Keratinocyte (primary cell): ENCODE measurements around the gene LIN28A. TPM values are rescaled to one million over a fixed set of nuclear protein-coding genes. Genes with fewer than 3 reads are reported as not detected.

ENCODE experiments used
- DNase-seq: peaks from one replicate; pipeline ENCODE4 v3.0.0-alpha.2; 2011; ENCODE audit warnings: low read depth, missing footprints, low spot score
- FAIRE-seq: peaks from 2 replicates; lab custom pipeline; 2011; peaks lifted over from hg19 to GRCh38; lab: Jason Lieb, UNC
- H2AFZ ChIP-seq: 2 replicates; pipeline ENCODE4 v1.6.0; 2012; ENCODE audit warnings: low read length, control low read depth, inconsistent platforms; ENCODE audit not compliant: control insufficient read depth
- H3K27ac ChIP-seq: 2 replicates; pipeline ENCODE4 v1.5.1; 2011; ENCODE audit warnings: low read length; ENCODE audit not compliant: control insufficient read depth, insufficient read depth
- H3K27me3 ChIP-seq: 3 replicates; pipeline ENCODE4 v1.6.0; 2011; ENCODE audit warnings: low read length; ENCODE audit not compliant: control insufficient read depth, insufficient read depth; ENCODE audit errors: extremely low read depth
- H3K36me3 ChIP-seq, 2 experiments: 2 replicates in 1 of 2; 3 replicates in 1 of 2; pipeline ENCODE4 v1.5.1; 2011; ENCODE audit warnings: low read length in 2 of 2, mild to moderate bottlenecking in 1 of 2; ENCODE audit not compliant: control insufficient read depth in 2 of 2, insufficient read depth in 2 of 2; ENCODE audit errors: extremely low read depth in 1 of 2
- H3K4me1 ChIP-seq: 3 replicates; pipeline ENCODE4 v1.5.1; 2011; ENCODE audit warnings: low read length; ENCODE audit not compliant: control insufficient read depth, insufficient read depth; ENCODE audit errors: extremely low read depth
- H3K4me2 ChIP-seq: 3 replicates; pipeline ENCODE4 v1.6.0; 2011; ENCODE audit warnings: low read depth, low read length; ENCODE audit not compliant: control insufficient read depth, insufficient read depth; ENCODE audit errors: extremely low read depth
- H3K4me3 ChIP-seq, 3 experiments: fragments of 200-600 bp in 1 of 3; sonication (generic) in 1 of 3; 2 replicates in 2 of 3; 3 replicates in 1 of 3; pipeline ENCODE4 v1.5.1; 2011 to 2016; ENCODE audit warnings: low read length in 3 of 3, mild to moderate bottlenecking in 3 of 3, control low read depth in 2 of 3, inconsistent platforms in 1 of 3, low read depth in 1 of 3, mixed read lengths in 1 of 3, mixed run types in 1 of 3, moderate library complexity in 1 of 3; ENCODE audit not compliant: control insufficient read depth in 2 of 3, insufficient read depth in 2 of 3; ENCODE audit errors: extremely low read depth in 1 of 3
- H3K79me2 ChIP-seq: 2 replicates; pipeline ENCODE4 v1.6.0; 2012; ENCODE audit warnings: low read length; ENCODE audit not compliant: control insufficient read depth, insufficient read depth
- H3K9ac ChIP-seq: 3 replicates; pipeline ENCODE4 v1.6.0; 2011; ENCODE audit warnings: low read length; ENCODE audit not compliant: control insufficient read depth, insufficient read depth; ENCODE audit errors: extremely low read depth
- H3K9me1 ChIP-seq: 3 replicates; pipeline ENCODE4 v1.6.0; 2011; ENCODE audit warnings: low read length; ENCODE audit not compliant: control insufficient read depth, insufficient read depth; ENCODE audit errors: extremely low read depth
- H3K9me3 ChIP-seq: 2 replicates; pipeline ENCODE4 v1.5.1; 2012; ENCODE audit warnings: low read depth, low read length; ENCODE audit not compliant: control insufficient read depth
- H4K20me1 ChIP-seq: 3 replicates; pipeline ENCODE4 v1.6.0; 2011; ENCODE audit warnings: low read length; ENCODE audit not compliant: control insufficient read depth, insufficient read depth; ENCODE audit errors: extremely low read depth
- EZH2 ChIP-seq: IDR thresholded peaks from one replicate; pipeline ENCODE4 v1.6.1; 2012; ENCODE audit warnings: inconsistent platforms, mild to moderate bottlenecking, low read length, moderate library complexity
- dilution Hi-C: fragments of 300-500 bp; cut with MboI; formaldehyde crosslinking; loops from one replicate; pipeline ENCODE4 v1.7.0; 2020; ENCODE audit warnings: low sequenced_read_pairs; ENCODE audit not compliant: extremely low pct_ligation_motif_present
- polyA plus RNA-seq, 5 experiments: library from polyadenylated mRNA; depleted of rRNA in 3 of 5; stranded (reverse) in 3 of 5; stranded (forward) in 1 of 5; unstranded in 1 of 5; fragments of >200 nt; gene quantifications; 1 replicate in 1 of 5; 2 replicates in 3 of 5; 3 replicates in 1 of 5; pipeline versions ENCODE4 v1.2.1 to v1.2.3, GENCODE V29; 2011 to 2012; ENCODE audit warnings: missing spikeins in 2 of 5, low read depth in 1 of 5, low replicate concordance in 1 of 5
- TF ChIP-seq, protein P1 (sequence below), 3 experiments: IDR thresholded peaks in 1 of 3; conservative IDR thresholded peaks in 1 of 3; optimal IDR thresholded peaks in 1 of 3; 2 replicates in 2 of 3; 3 replicates in 1 of 3; pipeline versions ENCODE3 to v1.5.1; 2011; ENCODE audit warnings: low read length in 3 of 3, mild to moderate bottlenecking in 3 of 3, moderate library complexity in 2 of 3, control low read depth in 1 of 3, inconsistent platforms in 1 of 3; ENCODE audit not compliant: insufficient read depth in 2 of 3; ENCODE audit errors: extremely low read depth in 1 of 3

The LIN28A gene
- polyA plus RNA-seq, 1 donor (not counting 4 experiments of a cell fraction or from before 2014, with no cell fraction given), result not detected

DNA sequence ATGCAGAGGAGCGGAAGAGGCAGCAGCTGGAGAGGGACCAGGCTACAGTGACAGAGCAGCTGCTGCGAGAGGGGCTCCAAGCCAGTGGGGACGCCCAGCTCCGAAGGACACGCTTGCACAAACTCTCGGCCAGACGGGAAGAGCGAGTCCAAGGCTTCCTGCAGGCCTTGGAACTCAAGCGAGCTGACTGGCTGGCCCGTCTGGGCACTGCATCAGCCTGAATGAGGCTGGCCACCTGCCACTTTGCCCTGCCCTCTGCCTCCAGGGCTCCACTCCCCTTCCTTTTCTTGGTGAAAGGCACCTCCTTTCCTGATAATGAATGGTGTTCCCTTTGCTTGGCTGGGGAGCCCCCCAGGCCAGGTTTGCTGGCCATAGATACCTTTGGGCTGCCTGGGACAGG is 58.3 kb downstream of the LIN28A start:
- peaks cover 15% of the 10 kb centered on the region for H4K20me1 ChIP-seq

DNA sequence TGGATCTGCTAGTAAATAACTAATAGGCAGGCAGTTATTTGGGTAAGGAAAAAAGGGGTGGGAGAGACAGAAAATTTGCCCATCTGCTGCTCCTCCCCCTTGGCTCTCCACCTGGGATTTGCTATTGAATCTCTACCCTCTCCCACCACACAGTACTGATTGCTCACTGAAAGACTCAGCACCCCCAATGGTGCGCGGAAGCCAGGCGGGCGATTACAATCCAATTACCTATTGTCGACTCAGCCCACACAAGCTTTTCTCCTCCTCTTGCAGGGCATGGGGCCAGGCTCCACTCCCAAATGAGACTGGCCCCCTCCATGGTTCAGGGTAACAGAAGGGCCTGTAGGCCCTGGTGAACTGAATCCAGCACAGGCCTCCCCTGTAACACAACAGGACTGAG is 58.9 kb downstream of the LIN28A start:
- DNase-seq (no peak), FAIRE-seq (no peak)
- no peaks in the 10 kb centered on the region for H3K27me3 ChIP-seq
- dilution Hi-C loops, result no loop called here
- H3K9me3 ChIP-seq, result no peaks in the 10 kb centered on the region
- H3K36me3 ChIP-seq, result peaks cover 29 to 33% of the 10 kb centered on the region in 2 experiments
- no peak overlapping the region for H3K9ac ChIP-seq
- peaks cover 13% of the 10 kb centered on the region for H3K79me2 ChIP-seq
- TF ChIP-seq, protein P1, sequence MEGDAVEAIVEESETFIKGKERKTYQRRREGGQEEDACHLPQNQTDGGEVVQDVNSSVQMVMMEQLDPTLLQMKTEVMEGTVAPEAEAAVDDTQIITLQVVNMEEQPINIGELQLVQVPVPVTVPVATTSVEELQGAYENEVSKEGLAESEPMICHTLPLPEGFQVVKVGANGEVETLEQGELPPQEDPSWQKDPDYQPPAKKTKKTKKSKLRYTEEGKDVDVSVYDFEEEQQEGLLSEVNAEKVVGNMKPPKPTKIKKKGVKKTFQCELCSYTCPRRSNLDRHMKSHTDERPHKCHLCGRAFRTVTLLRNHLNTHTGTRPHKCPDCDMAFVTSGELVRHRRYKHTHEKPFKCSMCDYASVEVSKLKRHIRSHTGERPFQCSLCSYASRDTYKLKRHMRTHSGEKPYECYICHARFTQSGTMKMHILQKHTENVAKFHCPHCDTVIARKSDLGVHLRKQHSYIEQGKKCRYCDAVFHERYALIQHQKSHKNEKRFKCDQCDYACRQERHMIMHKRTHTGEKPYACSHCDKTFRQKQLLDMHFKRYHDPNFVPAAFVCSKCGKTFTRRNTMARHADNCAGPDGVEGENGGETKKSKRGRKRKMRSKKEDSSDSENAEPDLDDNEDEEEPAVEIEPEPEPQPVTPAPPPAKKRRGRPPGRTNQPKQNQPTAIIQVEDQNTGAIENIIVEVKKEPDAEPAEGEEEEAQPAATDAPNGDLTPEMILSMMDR (optimal IDR thresholded peaks at IDR 0.05 in 1 of 3, IDR thresholded peaks at IDR 0.05 in 1 of 3, conservative IDR thresholded peaks at IDR 0.05 in 1 of 3; ENCODE audit: extremely low read depth in 1 of 3, insufficient read depth in 2 of 3, low read length in 3 of 3), result no peak
- TF ChIP-seq EZH2, result no peak
- H3K4me1 ChIP-seq, result peaks cover 50% of the 10 kb centered on the region
- H3K4me2 ChIP-seq, result peak overlapping the region; percentile 85
- peaks cover 3% of the 10 kb centered on the region for H3K9me1 ChIP-seq
- no peak overlapping the region for H3K4me3 ChIP-seq
- no peak overlapping the region for H2AFZ ChIP-seq
- H4K20me1 ChIP-seq, result peaks cover 16% of the 10 kb centered on the region
- no peak overlapping the region for H3K27ac ChIP-seq

More for the DNA sequence above, 58.3 kb downstream of the LIN28A start:
- H3K9me3 ChIP-seq, result no peaks in the 10 kb centered on the region
- peaks cover 9% of the 10 kb centered on the region for H3K79me2 ChIP-seq
- peaks cover 27% of the 10 kb centered on the region in 2 experiments for H3K36me3 ChIP-seq
- dilution Hi-C loops, result no loop called here
- H3K27ac ChIP-seq, result no peak overlapping the region
- no peaks in the 10 kb centered on the region for H3K27me3 ChIP-seq
- TF ChIP-seq EZH2, result no peak
- TF ChIP-seq, protein P1 (optimal IDR thresholded peaks at IDR 0.05 in 1 of 3, IDR thresholded peaks at IDR 0.05 in 1 of 3, conservative IDR thresholded peaks at IDR 0.05 in 1 of 3; ENCODE audit: extremely low read depth in 1 of 3, insufficient read depth in 2 of 3, low read length in 3 of 3), result no peak
- no peak overlapping the region for H3K9ac ChIP-seq
- DNase-seq (peak; percentile 9), FAIRE-seq (peak; percentile 76)
- H3K4me2 ChIP-seq, result peak overlapping the region; percentile 1
- peaks cover 3% of the 10 kb centered on the region for H3K9me1 ChIP-seq
- H3K4me1 ChIP-seq, result peaks cover 43% of the 10 kb centered on the region
- H2AFZ ChIP-seq, result no peak overlapping the region
- H3K4me3 ChIP-seq, result no peak overlapping the region
